GM23248 (cell line): ENCODE data around the gene NAV2. TPM values are rescaled to one million over a fixed set of nuclear protein-coding genes. Genes with fewer than 3 reads are reported as not detected.

Experiments
- DNase-seq: peaks from one replicate; pipeline ENCODE4 v3.0.0-alpha.2; 2015
- H2AFZ ChIP-seq: fragments of 200-600 bp; sonication (generic); 2 replicates; pipeline ENCODE4 v1.6.1; 2016; ENCODE audit warnings: antibody characterized with exemption
- H3F3A ChIP-seq: fragments of 200-600 bp; sonication (generic); 2 replicates; pipeline ENCODE4 v1.6.1; 2016; ENCODE audit warnings: mild to moderate bottlenecking, antibody characterized with exemption, mixed run types; ENCODE audit not compliant: insufficient read depth
- H3K27ac ChIP-seq: fragments of 200-600 bp; sonication (generic); 2 replicates; pipeline ENCODE4 v1.5.1; 2016; ENCODE audit warnings: mild to moderate bottlenecking
- H3K27me3 ChIP-seq: fragments of 200-600 bp; sonication (generic); replicated peaks from 2 replicates; pipeline ENCODE4 v1.6.1; 2016; ENCODE audit warnings: mild to moderate bottlenecking; ENCODE audit not compliant: insufficient read depth
- H3K36me3 ChIP-seq: fragments of 200-600 bp; sonication (generic); 2 replicates; pipeline ENCODE4 v1.6.1; 2016; ENCODE audit warnings: low read depth, mild to moderate bottlenecking
- H3K4me1 ChIP-seq: fragments of 200-600 bp; sonication (generic); 2 replicates; pipeline ENCODE4 v1.6.1; 2016; ENCODE audit warnings: mild to moderate bottlenecking; ENCODE audit not compliant: insufficient read depth
- H3K4me2 ChIP-seq: fragments of 200-600 bp; sonication (generic); one replicate; pipeline ENCODE4 v1.6.1; 2016; ENCODE audit warnings: mild to moderate bottlenecking; ENCODE audit not compliant: unreplicated experiment
- H3K4me3 ChIP-seq: fragments of 200-600 bp; sonication (generic); 2 replicates; pipeline ENCODE4 v1.5.1; 2016; ENCODE audit warnings: mild to moderate bottlenecking
- H3K79me2 ChIP-seq: fragments of 200-600 bp; sonication (generic); 2 replicates; pipeline ENCODE4 v1.6.1; 2016; ENCODE audit warnings: mild to moderate bottlenecking; ENCODE audit not compliant: insufficient read depth
- H3K9ac ChIP-seq: fragments of 200-600 bp; sonication (generic); 2 replicates; pipeline ENCODE4 v1.6.1; 2016; ENCODE audit warnings: mild to moderate bottlenecking
- H3K9me2 ChIP-seq: fragments of 200-600 bp; sonication (generic); 2 replicates; pipeline ENCODE4 v1.6.1; 2016; ENCODE audit warnings: mixed run types, mild to moderate bottlenecking, moderate library complexity; ENCODE audit not compliant: insufficient read depth
- H3K9me3 ChIP-seq: fragments of 200-600 bp; sonication (generic); one replicate; pipeline ENCODE4 v1.6.1; 2017; ENCODE audit warnings: low read depth
- H4K20me1 ChIP-seq: fragments of 200-600 bp; sonication (generic); 2 replicates; pipeline ENCODE4 v1.6.0; 2016; ENCODE audit not compliant: insufficient read depth
- EZH2 ChIP-seq: fragments of 200-600 bp; sonication (generic); IDR thresholded peaks from 2 replicates; pipeline ENCODE4 v1.6.1; 2018; ENCODE audit warnings: antibody characterized with exemption, mild to moderate bottlenecking; ENCODE audit not compliant: insufficient read depth, poor library complexity, severe bottlenecking
- EZH2phosphoT487 ChIP-seq: fragments of 200-600 bp; sonication (generic); IDR thresholded peaks from 2 replicates; pipeline ENCODE4 v1.6.1; 2018; ENCODE audit warnings: antibody characterized with exemption, moderate library complexity, mild to moderate bottlenecking, low read depth; ENCODE audit not compliant: insufficient read depth
- WGBS, 2 experiments: methylation state at CpG; one replicate each; pipeline ENCODE4 v1.1.6; 2015 to 2017; ENCODE audit warnings: low lambda C conversion rate in 2 of 2, low coverage in 1 of 2; ENCODE audit errors: missing lambda C conversion rate in 2 of 2; 5-methylcytosine and 5-hydroxymethylcytosine counted together
- in situ Hi-C: fragments of 300-500 bp; cut with MboI; formaldehyde crosslinking; loops from 2 replicates; pipeline ENCODE4 v1.15.0; 2020
- polyA plus RNA-seq: library from polyadenylated mRNA; unstranded; fragments of >200 nt; fragmentation: Nextera tagmentation; extraction: Ambion mirVana; gene quantifications from 2 replicates; pipeline ENCODE4 v1.2.1, GENCODE V29; 2016
- total RNA-seq: library from RNA; depleted of rRNA; stranded (reverse); fragments of >200 nt; shearing (Covaris generic); gene quantifications from 2 replicates; pipeline ENCODE4 v1.2.3, GENCODE V29; 2014

NAV2 gene
- total and polyA plus RNA-seq, 2 experiments from 2014 or later = 5.7 to 11.9 TPM

- peaks cover 23% of the 10 kb centered on the region for H3F3A ChIP-seq
- H3K9ac ChIP-seq = no peak overlapping the region
- no peak overlapping the region for H3K4me3 ChIP-seq
- H3K27me3 ChIP-seq = no peaks in the 10 kb centered on the region
- peaks cover 9% of the 10 kb centered on the region; the same call in 1 of the 2 replicates for H4K20me1 ChIP-seq
- H3K9me3 ChIP-seq = no peaks in the 10 kb centered on the region
- H2AFZ ChIP-seq = no peak overlapping the region
- no peak overlapping the region for H3K27ac ChIP-seq
- WGBS, 2 experiments = 96 to 100% methylated on average over 1 of the region's 1 CpG
- in situ Hi-C loops = no loop called here
- H3K36me3 ChIP-seq = no peaks in the 10 kb centered on the region
- no peak for TF ChIP-seq EZH2phosphoT487
- TF ChIP-seq EZH2 = no peak
- H3K9me2 ChIP-seq = no peaks in the 10 kb centered on the region
- no peak overlapping the region for H3K4me2 ChIP-seq
- H3K4me1 ChIP-seq = peaks cover 18% of the 10 kb centered on the region
- DNase-seq = no peak
- H3K79me2 ChIP-seq = peaks cover 100% of the 10 kb centered on the region
These were observed 49.6 kb downstream of the NAV2 start for GRCh38 chr11:19762266-19762665.

- Histone ChIP-seq H3K27me3 (no peaks in the 10 kb centered on the region), H3K4me2 (no peak overlapping the region), H3K4me1 (peaks cover 12% of the 10 kb centered on the region), H3K9ac (no peak overlapping the region), H4K20me1 (peaks cover 12% of the 10 kb centered on the region; the same call in 1 of the 2 replicates), H3K79me2 (peaks cover 100% of the 10 kb centered on the region), H2AFZ (no peak overlapping the region), H3K36me3 (no peaks in the 10 kb centered on the region), H3F3A (peaks cover 14% of the 10 kb centered on the region), H3K27ac (no peak overlapping the region), H3K4me3 (no peak overlapping the region), H3K9me2 (no peaks in the 10 kb centered on the region), H3K9me3 (no peaks in the 10 kb centered on the region)
- 91 to 92% methylated on average over 7 of the region's 7 CpGs for WGBS, 2 experiments
- no peak for DNase-seq
- in situ Hi-C loops = no loop called here
- TF ChIP-seq EZH2phosphoT487 (no peak), EZH2 (no peak)
These were observed 50.7 kb downstream of the NAV2 start for GRCh38 chr11:19763330-19763729.

- in situ Hi-C loops = no loop called here
These were observed 53.6 kb downstream of the NAV2 start for GRCh38 chr11:19766206-19766605.

GRCh38 chr11:19766810-19767209 lies 54.2 kb downstream of the NAV2 start:
- peaks cover 16% of the 10 kb centered on the region; the same call in 1 of the 2 replicates for H4K20me1 ChIP-seq
- no peaks in the 10 kb centered on the region for H3K36me3 ChIP-seq
- no peak overlapping the region for H3K4me3 ChIP-seq
- no peak overlapping the region for H2AFZ ChIP-seq
- no peaks in the 10 kb centered on the region for H3K9me3 ChIP-seq
- H3K79me2 ChIP-seq = peaks cover 100% of the 10 kb centered on the region
- no peaks in the 10 kb centered on the region for H3K9me2 ChIP-seq
- peaks cover 34% of the 10 kb centered on the region for H3F3A ChIP-seq
- in situ Hi-C loops = no loop called here
- TF ChIP-seq EZH2 (no peak), EZH2phosphoT487 (no peak)
- WGBS, 2 experiments = 42 to 47% methylated on average over 1 of the region's 1 CpG
- peaks cover 25% of the 10 kb centered on the region for H3K4me1 ChIP-seq
- DNase-seq = peak; percentile 61
- H3K27ac ChIP-seq = no peak overlapping the region
- H3K9ac ChIP-seq = no peak overlapping the region
- H3K27me3 ChIP-seq = no peaks in the 10 kb centered on the region
- H3K4me2 ChIP-seq = no peak overlapping the region

More at GRCh38 chr11:19766206-19766605, 53.6 kb downstream of the NAV2 start:
- TF ChIP-seq EZH2phosphoT487 (no peak), EZH2 (no peak)
- peaks cover 16% of the 10 kb centered on the region; the same call in 1 of the 2 replicates for H4K20me1 ChIP-seq
- no peaks in the 10 kb centered on the region for H3K36me3 ChIP-seq
- peaks cover 25% of the 10 kb centered on the region for H3K4me1 ChIP-seq
- no peak overlapping the region for H3K9ac ChIP-seq
- no peaks in the 10 kb centered on the region for H3K27me3 ChIP-seq
- H3F3A ChIP-seq = peaks cover 34% of the 10 kb centered on the region
- peak; percentile 48 for DNase-seq
- H3K27ac ChIP-seq = no peak overlapping the region
- peaks cover 100% of the 10 kb centered on the region for H3K79me2 ChIP-seq
- no peak overlapping the region for H3K4me3 ChIP-seq
- 83% methylated on average over 3 of the region's 3 CpGs for WGBS, 2 experiments
- H3K4me2 ChIP-seq = no peak overlapping the region
- no peaks in the 10 kb centered on the region for H3K9me3 ChIP-seq
- H2AFZ ChIP-seq = no peak overlapping the region
- no peaks in the 10 kb centered on the region for H3K9me2 ChIP-seq

GRCh38 chr11:19767627-19768151 lies 55.1 kb downstream of the NAV2 start:
- no peak overlapping the region for H3K4me3 ChIP-seq
- no peak overlapping the region for H3K27ac ChIP-seq
- H3K4me2 ChIP-seq = no peak overlapping the region
- H3K79me2 ChIP-seq = peaks cover 100% of the 10 kb centered on the region
- peaks cover 34% of the 10 kb centered on the region for H3F3A ChIP-seq
- no peaks in the 10 kb centered on the region for H3K9me3 ChIP-seq
- H4K20me1 ChIP-seq = peaks cover 12% of the 10 kb centered on the region; the same call in 1 of the 2 replicates
- peaks cover 25% of the 10 kb centered on the region for H3K4me1 ChIP-seq
- H3K9ac ChIP-seq = no peak overlapping the region
- H3K9me2 ChIP-seq = no peaks in the 10 kb centered on the region
- in situ Hi-C loops = no loop called here
- 86 to 94% methylated on average over 5 of the region's 5 CpGs for WGBS, 2 experiments
- no peak for TF ChIP-seq EZH2phosphoT487
- no peak for TF ChIP-seq EZH2
- no peaks in the 10 kb centered on the region for H3K36me3 ChIP-seq
- H2AFZ ChIP-seq = no peak overlapping the region
- H3K27me3 ChIP-seq = no peaks in the 10 kb centered on the region
- no peak for DNase-seq
